GM10266 (cell line): ENCODE data around the gene RRP8.

Experiments used
- DNase-seq: peaks from one replicate; pipeline ENCODE4 v3.0.0; 2012; ENCODE audit errors: extremely low spot score
- CTCF ChIP-seq: IDR thresholded peaks from 2 replicates; pipeline ENCODE4 v1.5.1; 2012; ENCODE audit warnings: mild to moderate bottlenecking, low read depth; ENCODE audit not compliant: control insufficient read depth, insufficient read depth; ENCODE audit errors: missing control alignments

Gene RRP8

GRCh38 chr11:6627762-6628241 is 24.4 kb upstream of the RRP8 start:
- DNase-seq, result peak; percentile 80
- TF ChIP-seq CTCF, result no peak

- TF ChIP-seq CTCF, result no peak
- DNase-seq, result no peak
Observed at GRCh38 chr11:6626971-6627761, 23.8 kb upstream of the RRP8 start.

- no peak for DNase-seq
- TF ChIP-seq CTCF, result no peak
Observed at GRCh38 chr11:6625832-6626420, 22.5 kb upstream of the RRP8 start.

GRCh38 chr11:6625156-6625831 is 21.9 kb upstream of the RRP8 start:
- no peak for TF ChIP-seq CTCF
- no peak for DNase-seq

GRCh38 chr11:6623391-6624363 is 20.3 kb upstream of the RRP8 start:
- no peak for DNase-seq
- no peak for TF ChIP-seq CTCF

- DNase-seq, result no peak
- TF ChIP-seq CTCF, result no peak
Observed at GRCh38 chr11:6622261-6623171, 19.1 kb upstream of the RRP8 start.
